ENCODE results near the gene ACER3.

GRCh38 chr11:77064648-77065217 lies 204.0 kb downstream of the ACER3 start:
- no peak for TF ChIP-seq EZH2 (IDR thresholded peaks at IDR 0.05; ENCODE audit: borderline replicate concordance)
- TF ChIP-seq CTCF (IDR thresholded peaks at IDR 0.05; ENCODE audit: poor library complexity), result no peak

Data from hepatocyte (in vitro differentiated cells).